Body of pancreas (tissue), 4 donors: ENCODE results near the gene ASPA. TPM values are rescaled to one million over a fixed set of nuclear protein-coding genes. Genes with fewer than 3 reads are reported as not detected.

ENCODE experiments used
- ATAC-seq: fragments of 150-250 bp; one replicate; pipeline ENCODE4 v1.9.1; 2016
- DNase-seq, 4 donors: peaks; one replicate each; pipeline ENCODE4 v3.0.0-alpha.2; 2019
- H3K27ac ChIP-seq, 4 donors: fragments of 200-600 bp; sonication (generic); 1 replicate in 3 of 4; 2 replicates in 1 of 4; pipeline versions ENCODE4 v1.5.1 to v1.6.1; 2016 to 2019; ENCODE audit warnings: mild to moderate bottlenecking in 1 of 4, mixed read lengths in 1 of 4, moderate library complexity in 1 of 4
- H3K27me3 ChIP-seq, 2 donors: fragments of 200-600 bp; sonication (generic); one replicate each; pipeline ENCODE4 v1.6.0; 2016; ENCODE audit warnings: mild to moderate bottlenecking in 1 of 2
- H3K36me3 ChIP-seq, 2 donors: fragments of 200-600 bp; sonication (generic); replicated peaks in 1 of 2; 2 replicates each; pipeline ENCODE4 v1.5.1; 2016; ENCODE audit warnings: low read depth in 2 of 2; ENCODE audit not compliant: insufficient read depth in 1 of 2
- H3K4me1 ChIP-seq: fragments of 200-600 bp; sonication (generic); one replicate; pipeline ENCODE4 v1.6.0; 2016
- H3K4me3 ChIP-seq, 2 donors: fragments of 200-600 bp; sonication (generic); 1 replicate in 1 of 2; 2 replicates in 1 of 2; pipeline ENCODE4 v1.5.1; 2016 to 2019
- H3K9me3 ChIP-seq, 3 donors: fragments of 200-600 bp; sonication (generic); 1 replicate in 2 of 3; 2 replicates in 1 of 3; pipeline ENCODE4 v1.5.1; 2016
- CTCF ChIP-seq, 7 experiments: fragments of 450-650 bp in 4 of 7; fragments of 200-600 bp in 3 of 7; sonication (generic) in 3 of 7; IDR thresholded peaks; one replicate each; pipeline ENCODE4 v1.5.1; 2016 to 2019; ENCODE audit warnings: antibody characterized with exemption in 7 of 7
- POLR2A ChIP-seq, 3 donors: fragments of 450-650 bp; IDR thresholded peaks; one replicate each; pipeline ENCODE4 v1.6.1; 2016; ENCODE audit warnings: antibody characterized with exemption in 3 of 3, mild to moderate bottlenecking in 2 of 3
- WGBS, 2 donors: methylation state at CpG; one replicate each; pipeline ENCODE4 v1.1.5; 2017; 5-methylcytosine and 5-hydroxymethylcytosine counted together
- intact Hi-C: fragments of 100-400 bp; cut with DNase I; formaldehyde crosslinking; loops from one replicate; pipeline ENCODE4 v1.15.1; 2023
- total RNA-seq, 2 donors: library from RNA; depleted of rRNA; stranded (reverse); fragments of >200 nt; gene quantifications; one replicate each; pipeline ENCODE4 v1.1.0, GENCODE V29; 2016

The ASPA gene
- total RNA-seq, 2 donors from 2014 or later: 0.66 to 0.78 TPM

- Histone ChIP-seq H3K27ac (no peak overlapping the region), H3K4me3 (no peak overlapping the region), H3K27me3 (no peaks in the 10 kb centered on the region), H3K36me3 (no peaks in the 10 kb centered on the region), H3K9me3 (no peaks in the 10 kb centered on the region), H3K4me1 (no peaks in the 10 kb centered on the region)
- 90 to 91% methylated on average over 7 of the region's 7 CpGs for WGBS, 2 donors
- ATAC-seq (no peak), DNase-seq (no peak)
- TF ChIP-seq CTCF (IDR thresholded peaks at IDR 0.05) (no peak), POLR2A (IDR thresholded peaks at IDR 0.05) (no peak)
- intact Hi-C loops: no loop called here
Observed at GRCh38 chr17:3505008-3505407, 29.2 kb downstream of the ASPA start.

DNA sequence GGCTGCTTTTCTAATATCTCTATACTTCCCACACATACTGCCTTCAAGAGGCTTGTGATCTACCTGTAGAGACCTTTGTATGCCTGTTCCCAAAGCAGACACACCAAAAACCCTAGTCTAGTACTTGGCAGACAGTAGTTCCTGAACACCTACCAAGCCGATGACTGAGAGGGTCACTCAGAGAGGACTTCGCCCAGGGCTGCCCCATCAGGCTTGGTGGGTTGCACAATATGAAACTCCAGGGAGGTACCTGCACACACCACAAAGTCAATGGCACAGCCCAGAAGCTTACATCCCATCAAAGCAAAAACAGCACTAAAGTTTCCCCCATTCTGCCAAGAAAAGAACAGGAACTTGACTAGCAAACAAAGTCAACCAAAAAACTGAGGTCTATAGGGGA lies 30.3 kb downstream of the ASPA start:
- TF ChIP-seq POLR2A (IDR thresholded peaks at IDR 0.05): no peak
- no peak for TF ChIP-seq CTCF (IDR thresholded peaks at IDR 0.05)
- Histone ChIP-seq H3K27me3 (no peaks in the 10 kb centered on the region), H3K36me3 (no peaks in the 10 kb centered on the region), H3K4me1 (no peaks in the 10 kb centered on the region), H3K9me3 (no peaks in the 10 kb centered on the region), H3K4me3 (no peak overlapping the region), H3K27ac (no peak overlapping the region)
- intact Hi-C loops: no loop called here
- ATAC-seq (no peak), DNase-seq (no peak)
- WGBS, 2 donors: 82 to 84% methylated on average over 2 of the region's 2 CpGs

DNA sequence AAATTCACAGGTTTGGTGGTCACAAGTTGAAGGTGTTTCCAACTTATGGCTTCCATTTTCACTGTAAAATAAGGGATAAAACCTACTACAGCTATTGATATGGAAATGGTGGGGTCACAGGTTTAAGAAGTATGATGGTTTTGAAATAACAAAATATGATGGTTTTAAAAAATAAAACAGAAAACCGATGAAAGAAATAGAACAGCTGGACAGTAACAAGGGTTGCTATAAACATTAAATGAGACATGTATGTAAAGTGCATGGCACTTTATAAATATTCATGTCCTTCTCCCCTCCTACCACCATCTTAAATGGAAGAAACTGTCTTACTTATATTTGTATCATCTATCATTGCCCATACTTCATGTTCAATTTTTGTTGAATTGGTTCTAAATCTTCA lies 31.3 kb downstream of the ASPA start:
- no peak for DNase-seq
- H3K27me3 ChIP-seq: no peaks in the 10 kb centered on the region
- peaks cover 9% of the 10 kb centered on the region for H3K4me1 ChIP-seq
- no peak for TF ChIP-seq CTCF (IDR thresholded peaks at IDR 0.05)
- TF ChIP-seq POLR2A (IDR thresholded peaks at IDR 0.05): no peak
- no peak overlapping the region for H3K4me3 ChIP-seq
- no peaks in the 10 kb centered on the region for H3K9me3 ChIP-seq
- H3K27ac ChIP-seq: no peak overlapping the region
- intact Hi-C loops: no loop called here
- ATAC-seq: no peak
- whole genome bisulfite sequencing, 2 donors: 75 to 77% methylated on average over 1 of the region's 1 CpG
- H3K36me3 ChIP-seq: no peaks in the 10 kb centered on the region

DNA sequence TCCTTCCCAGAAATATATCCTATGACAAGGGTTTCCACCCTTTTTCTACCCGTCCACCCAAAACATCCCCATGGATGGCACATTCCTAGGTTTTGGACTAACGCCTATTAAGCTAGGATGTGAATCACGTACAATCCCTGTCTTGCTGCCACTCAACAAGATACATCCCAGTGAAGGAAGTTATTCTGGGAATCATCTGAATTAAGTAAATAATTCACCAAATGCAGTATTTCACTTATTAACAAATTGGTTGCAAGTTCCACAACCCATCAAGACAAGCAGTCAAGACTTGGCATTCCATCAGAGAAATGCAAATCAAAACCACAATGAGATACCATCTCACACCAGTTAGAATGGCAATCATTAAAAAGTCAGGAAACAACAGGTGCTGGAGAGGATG lies 32.1 kb downstream of the ASPA start:
- no peaks in the 10 kb centered on the region for H3K36me3 ChIP-seq
- H3K4me3 ChIP-seq: no peak overlapping the region
- H3K27me3 ChIP-seq: no peaks in the 10 kb centered on the region
- H3K4me1 ChIP-seq: peaks cover 17% of the 10 kb centered on the region
- ATAC-seq (no peak), DNase-seq (no peak)
- intact Hi-C loops: no loop called here
- TF ChIP-seq POLR2A (IDR thresholded peaks at IDR 0.05): no peak
- no peak for TF ChIP-seq CTCF (IDR thresholded peaks at IDR 0.05)
- no peaks in the 10 kb centered on the region for H3K9me3 ChIP-seq
- WGBS, 2 donors: 65 to 67% methylated on average over 3 of the region's 3 CpGs
- H3K27ac ChIP-seq: no peak overlapping the region

DNA sequence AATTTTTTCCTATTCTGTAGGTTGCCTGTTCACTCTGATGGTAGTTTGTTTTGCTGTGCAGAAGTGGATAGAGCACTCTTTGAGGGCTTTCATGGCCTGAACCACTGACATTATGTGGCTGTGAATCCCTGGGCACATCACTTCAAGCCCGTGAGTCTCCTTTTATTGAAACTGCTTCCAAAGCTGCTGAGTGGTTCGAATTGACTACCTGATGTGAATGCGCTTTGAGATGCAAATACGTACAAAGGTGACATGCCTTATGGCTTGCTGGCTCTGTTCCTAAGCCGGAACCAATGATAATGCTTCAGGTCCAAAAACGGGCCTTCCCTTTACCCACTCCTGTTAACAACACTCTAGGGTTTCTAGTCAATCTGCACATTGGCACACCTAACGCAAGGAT lies 34.3 kb downstream of the ASPA start:
- Histone ChIP-seq H3K27ac (no peak overlapping the region), H3K36me3 (no peaks in the 10 kb centered on the region), H3K9me3 (no peaks in the 10 kb centered on the region), H3K27me3 (no peaks in the 10 kb centered on the region), H3K4me1 (peaks cover 26% of the 10 kb centered on the region), H3K4me3 (no peak overlapping the region)
- intact Hi-C loops: no loop called here
- TF ChIP-seq CTCF (IDR thresholded peaks at IDR 0.05): no peak
- no peak for TF ChIP-seq POLR2A (IDR thresholded peaks at IDR 0.05)
- no peak for ATAC-seq
- DNase-seq: no peak
- WGBS, 2 donors: 62 to 73% methylated on average over 6 to 7 of the region's 7 CpGs
